Smooth muscle cell (in vitro differentiated cells): ENCODE measurements around the gene FLNC. TPM values are rescaled to one million over a fixed set of nuclear protein-coding genes. Genes with fewer than 3 reads are reported as not detected.

Source experiments
- DNase-seq: peaks from one replicate; lab custom pipeline; 2025; ENCODE audit not compliant: unreplicated experiment; lab: John Stamatoyannopoulos, UW
- H2AFZ ChIP-seq: fragments of 200-600 bp; sonication (generic); 2 replicates; pipeline ENCODE4 v1.6.0; 2016; ENCODE audit warnings: antibody characterized with exemption, low read depth, mild to moderate bottlenecking
- H3F3A ChIP-seq: fragments of 200-600 bp; sonication (generic); 2 replicates; pipeline ENCODE4 v1.6.0; 2017; ENCODE audit warnings: antibody characterized with exemption, low read depth
- H3K27ac ChIP-seq: fragments of 200-600 bp; sonication (generic); 2 replicates; pipeline ENCODE4 v1.5.1; 2016; ENCODE audit warnings: low read depth, mild to moderate bottlenecking
- H3K27me3 ChIP-seq: fragments of 200-600 bp; sonication (generic); 2 replicates; pipeline ENCODE4 v1.6.1; 2016; ENCODE audit warnings: low read depth, mild to moderate bottlenecking
- H3K36me3 ChIP-seq: fragments of 200-600 bp; sonication (generic); 2 replicates; pipeline ENCODE4 v1.5.1; 2016; ENCODE audit warnings: low read depth
- H3K4me1 ChIP-seq: fragments of 200-600 bp; sonication (generic); 2 replicates; pipeline ENCODE4 v1.5.1; 2016; ENCODE audit warnings: low read depth
- H3K4me2 ChIP-seq: fragments of 200-600 bp; sonication (generic); 2 replicates; pipeline ENCODE4 v1.6.0; 2016; ENCODE audit warnings: mild to moderate bottlenecking
- H3K4me3 ChIP-seq: fragments of 200-600 bp; sonication (generic); 2 replicates; pipeline ENCODE4 v1.5.1; 2016; ENCODE audit warnings: mild to moderate bottlenecking
- H3K79me2 ChIP-seq: fragments of 200-600 bp; sonication (generic); 2 replicates; pipeline ENCODE4 v1.6.0; 2016; ENCODE audit warnings: low read depth, mild to moderate bottlenecking
- H3K9ac ChIP-seq: fragments of 200-600 bp; sonication (generic); 2 replicates; pipeline ENCODE4 v1.6.0; 2016; ENCODE audit warnings: low read depth
- H3K9me3 ChIP-seq: fragments of 200-600 bp; sonication (generic); replicated peaks from 2 replicates; pipeline ENCODE4 v1.5.1; 2016; ENCODE audit warnings: low read depth
- H4K20me1 ChIP-seq: fragments of 200-600 bp; sonication (generic); 2 replicates; pipeline ENCODE4 v1.6.0; 2016; ENCODE audit warnings: low read depth
- CTCF ChIP-seq: fragments of 200-600 bp; sonication (generic); IDR thresholded peaks from 2 replicates; pipeline ENCODE4 v1.5.1; 2017; ENCODE audit warnings: borderline replicate concordance, mild to moderate bottlenecking, antibody characterized with exemption; ENCODE audit not compliant: insufficient read depth, poor library complexity, severe bottlenecking
- WGBS: methylation state at CpG from one replicate; pipeline ENCODE4 v1.1.7; 2016; ENCODE audit warnings: low lambda C conversion rate; 5-methylcytosine and 5-hydroxymethylcytosine counted together
- polyA plus RNA-seq: library from polyadenylated mRNA; unstranded; fragments of >200 nt; fragmentation: Nextera tagmentation; extraction: Ambion mirVana; gene quantifications from 2 replicates; pipeline ENCODE4 v1.2.1, GENCODE V29; 2016
- total RNA-seq: library from RNA; depleted of rRNA; stranded (reverse); fragments of >200 nt; gene quantifications from 2 replicates; pipeline ENCODE4 v1.2.3, GENCODE V29; 2014

The FLNC gene
- total and polyA plus RNA-seq, 2 experiments from 2014 or later = 31.7 to 34.2 TPM

GRCh38 chr7:128876127-128876526 is 45.9 kb downstream of the FLNC start:
- no peak overlapping the region for H2AFZ ChIP-seq
- 82% methylated on average over 3 of the region's 3 CpGs for WGBS
- DNase-seq = no peak
- no peak overlapping the region for H3K4me3 ChIP-seq
- no peak for TF ChIP-seq CTCF
- no peak overlapping the region for H3K4me2 ChIP-seq
- no peaks in the 10 kb centered on the region for H3K9me3 ChIP-seq
- peaks cover 12% of the 10 kb centered on the region for H3K27me3 ChIP-seq
- no peaks in the 10 kb centered on the region for H3K36me3 ChIP-seq
- H3F3A ChIP-seq = peaks cover 7% of the 10 kb centered on the region
- no peaks in the 10 kb centered on the region for H3K79me2 ChIP-seq
- no peaks in the 10 kb centered on the region for H4K20me1 ChIP-seq
- H3K27ac ChIP-seq = no peak overlapping the region
- no peak overlapping the region for H3K9ac ChIP-seq
- no peaks in the 10 kb centered on the region for H3K4me1 ChIP-seq

GRCh38 chr7:128876586-128876977 is 46.4 kb downstream of the FLNC start:
- Histone ChIP-seq H3K36me3 (no peaks in the 10 kb centered on the region), H4K20me1 (no peaks in the 10 kb centered on the region), H3K4me1 (no peaks in the 10 kb centered on the region), H3K79me2 (no peaks in the 10 kb centered on the region), H3K27me3 (peaks cover 8% of the 10 kb centered on the region), H3K27ac (no peak overlapping the region), H3F3A (peaks cover 3% of the 10 kb centered on the region), H3K9me3 (no peaks in the 10 kb centered on the region), H3K4me3 (no peak overlapping the region), H2AFZ (no peak overlapping the region), H3K9ac (no peak overlapping the region), H3K4me2 (no peak overlapping the region)
- TF ChIP-seq CTCF = no peak
- 83% methylated on average over 5 of the region's 5 CpGs for WGBS
- DNase-seq = no peak

- no peaks in the 10 kb centered on the region for H3K9me3 ChIP-seq
- H4K20me1 ChIP-seq = no peaks in the 10 kb centered on the region
- no peak overlapping the region for H3K27ac ChIP-seq
- DNase-seq = no peak
- H3K4me2 ChIP-seq = no peak overlapping the region
- peaks cover 2% of the 10 kb centered on the region for H3K27me3 ChIP-seq
- TF ChIP-seq CTCF = no peak
- H3K9ac ChIP-seq = no peak overlapping the region
- H3K79me2 ChIP-seq = no peaks in the 10 kb centered on the region
- H3F3A ChIP-seq = no peaks in the 10 kb centered on the region
- H3K4me1 ChIP-seq = no peaks in the 10 kb centered on the region
- H3K36me3 ChIP-seq = no peaks in the 10 kb centered on the region
- H2AFZ ChIP-seq = no peak overlapping the region
- H3K4me3 ChIP-seq = no peak overlapping the region
- WGBS = 95% methylated on average over 32 of the region's 32 CpGs
Observed at GRCh38 chr7:128876978-128877755, 47.0 kb downstream of the FLNC start.

GRCh38 chr7:128877756-128878120 is 47.5 kb downstream of the FLNC start:
- no peaks in the 10 kb centered on the region for H4K20me1 ChIP-seq
- no peaks in the 10 kb centered on the region for H3K27me3 ChIP-seq
- no peak for TF ChIP-seq CTCF
- 91% methylated on average over 4 of the region's 4 CpGs for WGBS
- H3K79me2 ChIP-seq = no peaks in the 10 kb centered on the region
- no peak overlapping the region for H2AFZ ChIP-seq
- H3F3A ChIP-seq = no peaks in the 10 kb centered on the region
- H3K4me1 ChIP-seq = no peaks in the 10 kb centered on the region
- no peak overlapping the region for H3K27ac ChIP-seq
- H3K9me3 ChIP-seq = no peaks in the 10 kb centered on the region
- DNase-seq = no peak
- H3K4me2 ChIP-seq = no peak overlapping the region
- no peak overlapping the region for H3K9ac ChIP-seq
- H3K36me3 ChIP-seq = no peaks in the 10 kb centered on the region
- no peak overlapping the region for H3K4me3 ChIP-seq
